Renal cortical epithelial cell (primary cell): Measurements from ENCODE around the gene KRTAP3-1. TPM values are rescaled to one million over a fixed set of nuclear protein-coding genes. Genes with fewer than 3 reads are reported as not detected.
"Not testable (repeated sequence)": the region's sequence is repeated elsewhere in the genome, so short reads cannot be mapped to it uniquely, and the experiment has no call there.

Source experiments
- DNase-seq: peaks from one replicate; pipeline ENCODE4 v3.0.0-alpha.2; 2011; ENCODE audit warnings: low read depth
- total RNA-seq: library from RNA; depleted of rRNA; stranded (reverse); fragments of >200 nt; gene quantifications from 2 replicates; pipeline ENCODE4 v1.2.3, GENCODE V29; 2014

KRTAP3-1 gene
- total RNA-seq, result not detected in 2 replicates

- DNase-seq, result no peak
Measured at GRCh38 chr17:41008811-41009210, at the start of gene KRTAP3-1. KRTAP3-1 (minus strand) TSS chr17:41009128; CDS start chr17:41009074, 54 bp downstream.

GRCh38 chr17:41057547-41057946 is 48.6 kb upstream of the KRTAP3-1 start:
- DNase-seq, result no peak

GRCh38 chr17:41055130-41055529 is 46.2 kb upstream of the KRTAP3-1 start, which contains the start of gene KRTAP2-2:
KRTAP2-2 (minus strand) TSS chr17:41055230; CDS start chr17:41055211, 19 bp downstream.
- DNase-seq, result not testable (repeated sequence)

GRCh38 chr17:41054556-41054955 is 45.6 kb upstream of the KRTAP3-1 start:
- not testable (repeated sequence) for DNase-seq

- peak; percentile 54 for DNase-seq
Measured at GRCh38 chr17:41054025-41054424, 45.1 kb upstream of the KRTAP3-1 start.

- DNase-seq, result no peak
Measured at GRCh38 chr17:41052566-41052965, 43.6 kb upstream of the KRTAP3-1 start.

- DNase-seq, result peak; percentile 49
Measured at GRCh38 chr17:41049110-41049509, 40.2 kb upstream of the KRTAP3-1 start.

- DNase-seq, result no peak
Measured at GRCh38 chr17:41048441-41048840, 39.5 kb upstream of the KRTAP3-1 start.

GRCh38 chr17:41046735-41047465 is 38.0 kb upstream of the KRTAP3-1 start, which contains the start of gene KRTAP2-1:
KRTAP2-1 (minus strand) TSS chr17:41047316; CDS start chr17:41047267, 49 bp downstream.
- DNase-seq, result not testable (repeated sequence)

- no peak for DNase-seq
Measured at GRCh38 chr17:41042953-41043352, 34.0 kb upstream of the KRTAP3-1 start.

- not testable (repeated sequence) for DNase-seq
Measured at GRCh38 chr17:41040783-41041571, 32.0 kb upstream of the KRTAP3-1 start, which contains the start of gene KRTAP1-1. KRTAP1-1 (minus strand) TSS chr17:41041450; CDS start chr17:41041397, 53 bp downstream.

GRCh38 chr17:41037853-41038350 is 29.0 kb upstream of the KRTAP3-1 start:
- DNase-seq, result no peak

GRCh38 chr17:41034346-41034935 is 25.5 kb upstream of the KRTAP3-1 start, which contains the start of gene KRTAP1-3:
KRTAP1-3 (minus strand) TSS chr17:41034874; CDS start chr17:41034821, 53 bp downstream.
- not testable (repeated sequence) for DNase-seq

- DNase-seq, result no peak
Measured at GRCh38 chr17:41029633-41030245, 20.8 kb upstream of the KRTAP3-1 start, which contains the start of gene KRTAP1-4. KRTAP1-4 (minus strand) TSS chr17:41030195; CDS start chr17:41030078, 117 bp downstream.

- DNase-seq, result no peak
Measured at GRCh38 chr17:41026715-41027471, 18.0 kb upstream of the KRTAP3-1 start, which contains the start of gene KRTAP1-5. KRTAP1-5 (minus strand) TSS chr17:41027208; CDS start chr17:41027155, 53 bp downstream.

GRCh38 chr17:41024697-41025096 is 15.8 kb upstream of the KRTAP3-1 start:
- DNase-seq, result no peak

- no peak for DNase-seq
Measured at GRCh38 chr17:41020336-41020735, 11.4 kb upstream of the KRTAP3-1 start.

GRCh38 chr17:41019415-41019814 is 10.5 kb upstream of the KRTAP3-1 start:
- no peak for DNase-seq

- DNase-seq, result no peak
Measured at GRCh38 chr17:41018541-41018940, 9.6 kb upstream of the KRTAP3-1 start.

GRCh38 chr17:41016578-41017215 is 7.8 kb upstream of the KRTAP3-1 start:
- DNase-seq, result no peak
